ENCODE results near the gene ZNF493. TPM values are rescaled to one million over a fixed set of nuclear protein-coding genes. Genes with fewer than 3 reads are reported as not detected.
A peak's percentile ranks its signal among the peaks of the same experiment; 100 is the strongest.

The ZNF493 gene
- total RNA-seq (2021) = 23.4 and 26.4 TPM in 2 replicates
- long read RNA-seq, full-length matches to known transcripts = 10 of 18 reads
- long read RNA-seq, partial matches to known transcripts = 3 of 18 reads
- long read RNA-seq, other reads (novel, unspliced or antisense) = 5 of 18 reads

DNA sequence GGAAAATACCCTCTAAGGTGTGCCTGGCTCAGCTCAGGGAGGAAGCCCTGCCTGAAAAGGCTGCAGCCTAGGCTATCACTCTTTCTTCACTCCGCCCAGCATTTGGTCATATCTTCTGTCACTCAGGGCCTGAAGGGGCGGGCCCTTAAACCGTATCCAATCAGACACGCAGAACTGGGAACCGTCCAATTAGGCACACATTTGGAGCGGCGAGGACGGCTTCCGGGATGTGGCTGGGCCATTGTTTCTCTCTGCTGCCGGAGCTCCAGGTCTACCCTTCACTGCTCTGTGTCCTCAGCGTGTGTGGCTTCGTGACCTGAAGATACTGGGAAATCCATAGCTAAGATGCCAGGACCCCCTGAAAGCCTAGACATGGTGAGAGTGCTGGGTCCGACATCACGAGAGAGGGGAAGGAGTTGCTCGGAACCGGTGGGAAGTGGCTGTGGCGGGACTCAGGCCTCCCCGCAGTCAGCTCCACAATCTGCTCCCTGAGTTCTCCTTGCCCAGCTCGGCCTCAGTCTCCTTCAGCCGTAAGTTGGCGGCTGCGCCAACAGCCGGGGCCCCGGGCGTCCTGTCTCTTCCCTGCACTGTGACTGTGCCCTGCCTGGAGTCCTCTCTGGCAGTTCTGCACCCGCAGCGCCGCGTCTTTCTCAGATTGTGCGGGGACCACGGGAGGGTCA lies at the start of gene ZNF493:
Gene ZNF493 (plus strand): TSS at position 241 of the 680 bp plus-strand sequence. CDS start 105 bp downstream, at position 346.
- H3K18ac ChIP-seq (ENCODE audit: insufficient read length, low read depth, low read length) = peak within 1 kb of the TSS; percentile 88
- no peaks in the 10 kb centered on the region for H4K20me1 ChIP-seq (ENCODE audit: control insufficient read depth, insufficient read depth, insufficient read length)
- H3K56ac ChIP-seq (ENCODE audit: insufficient read length, low read depth, low read length) = no peak within 1 kb of the TSS
- H3K27me3 Mint-ChIP-seq (ENCODE audit: low read depth) = no peaks in the 10 kb centered on the region
- peak within 1 kb of the TSS; percentile 97 for H3K9ac ChIP-seq (ENCODE audit: extremely low read depth, insufficient read length, low read length)
- H4K8ac ChIP-seq (replicated peaks; ENCODE audit: insufficient read length, low read depth, low read length) = no peak within 1 kb of the TSS
- H4K91ac ChIP-seq (ENCODE audit: insufficient read length, low read depth, low read length) = no peak within 1 kb of the TSS
- H2AFZ ChIP-seq (ENCODE audit: low read length) = peak within 1 kb of the TSS; percentile 95
- H3K4me2 ChIP-seq (ENCODE audit: insufficient read depth, insufficient read length, low read length) = peak within 1 kb of the TSS; percentile 60
- no peaks in the 10 kb centered on the region for H3K9me3 ChIP-seq (ENCODE audit: control insufficient read depth, low read depth, low read length)
- peak within 1 kb of the TSS; percentile 93 to 99 (median 97) for H3K27ac Mint-ChIP-seq
- H2BK5ac ChIP-seq (ENCODE audit: insufficient read length, low read length) = no peak within 1 kb of the TSS
- H2BK12ac ChIP-seq (ENCODE audit: insufficient read length, low read depth, low read length) = peak within 1 kb of the TSS; percentile 9
- peaks cover 0 to 8% of the 10 kb centered on the region in 2 experiments; a peak in 1 of 4 replicates for H3K4me1 Mint-ChIP-seq
- H3K79me2 ChIP-seq (ENCODE audit: insufficient read depth, low read length) = peaks cover 2% of the 10 kb centered on the region; the same call in 1 of the 2 replicates
- no peak within 1 kb of the TSS for H3K23ac ChIP-seq (ENCODE audit: insufficient read length, low read depth, low read length)
- DNase-seq = peak; percentile 97
- H3K4me1 ChIP-seq (ENCODE audit: insufficient read depth, low read length) = no peaks in the 10 kb centered on the region
- no peak for TF ChIP-seq CTCF (conservative IDR thresholded peaks at IDR 0.05)
- peaks cover 3% of the 10 kb centered on the region for H3K23me2 ChIP-seq (ENCODE audit: insufficient read length, low read depth, low read length, poor library complexity, severe bottlenecking)
- H3K4me3 Mint-ChIP-seq = peak within 1 kb of the TSS; percentile 99
- peaks cover 7 to 27% of the 10 kb centered on the region in 2 experiments for H3K9me3 Mint-ChIP-seq
- no peak within 1 kb of the TSS for H2BK120ac ChIP-seq (ENCODE audit: low read depth, low read length, poor library complexity, severe bottlenecking)
- H3K79me1 ChIP-seq (ENCODE audit: insufficient read depth, low read depth, low read length, poor library complexity, severe bottlenecking) = peaks cover 4% of the 10 kb centered on the region
- peak within 1 kb of the TSS; percentile 88 for H3K14ac ChIP-seq (ENCODE audit: insufficient read depth, low read length)
- H2BK20ac ChIP-seq (ENCODE audit: low read depth, low read length, poor library complexity, severe bottlenecking) = no peak within 1 kb of the TSS
- peak within 1 kb of the TSS; percentile 55 for H3K27ac ChIP-seq (ENCODE audit: insufficient read length, low read depth, low read length)
- no peaks in the 10 kb centered on the region for H3K27me3 ChIP-seq (ENCODE audit: insufficient read depth, low read length)
- no CpG with 5 or more reads among the region's 31 CpGs for WGBS (ENCODE audit: extremely low coverage, insufficient read length, low lambda C conversion rate)
- H2AK5ac ChIP-seq (ENCODE audit: insufficient read length, low read length) = no peak within 1 kb of the TSS
- H3K4ac ChIP-seq (ENCODE audit: low read depth, low read length) = no peak within 1 kb of the TSS
- peaks cover 26 to 32% (median 30%) of the 10 kb centered on the region in 3 experiments for H3K36me3 Mint-ChIP-seq (ENCODE audit: insufficient read depth in 1 of 3, low read depth in 3 of 3)
- H4K5ac ChIP-seq (ENCODE audit: insufficient read length, low read depth, low read length) = no peak within 1 kb of the TSS
- no peak within 1 kb of the TSS for H2BK15ac ChIP-seq (ENCODE audit: low read depth, low read length)
- no peak within 1 kb of the TSS for H3T11ph ChIP-seq (ENCODE audit: low read length)
